HFF-Myc (cell line): Measurements from ENCODE around the gene AP3D1.
"Not testable (repeated sequence)": the region's sequence is repeated elsewhere in the genome, so short reads cannot be mapped to it uniquely, and the experiment has no call there.

Source experiments
- DNase-seq: peaks from one replicate; pipeline ENCODE4 v3.0.0-alpha.2; 2011; ENCODE audit warnings: low read depth; ENCODE audit errors: extremely low read depth
- H3K4me3 ChIP-seq: replicated peaks from 2 replicates; pipeline ENCODE4 v1.5.1; 2011; ENCODE audit warnings: low read depth, mild to moderate bottlenecking, control low read depth, low read length
- CTCF ChIP-seq: IDR thresholded peaks from 2 replicates; pipeline ENCODE4 v1.5.1; 2012; ENCODE audit warnings: mild to moderate bottlenecking, low read depth, low read length, control low read depth; ENCODE audit errors: missing control alignments

Gene AP3D1

GRCh38 chr19:2089001-2089711, 62.2 kb downstream of the AP3D1 start:
- H3K4me3 ChIP-seq: no peak overlapping the region
- TF ChIP-seq CTCF: no peak
- no peak for DNase-seq

- no peak for DNase-seq
- no peak overlapping the region for H3K4me3 ChIP-seq
- no peak for TF ChIP-seq CTCF
Measured at GRCh38 chr19:2087621-2088100, 63.7 kb downstream of the AP3D1 start.

- DNase-seq: not testable (repeated sequence)
Measured at GRCh38 chr19:2086695-2087620, 64.4 kb downstream of the AP3D1 start.

GRCh38 chr19:2084993-2085720, 66.2 kb downstream of the AP3D1 start:
- TF ChIP-seq CTCF: no peak
- no peak for DNase-seq
- H3K4me3 ChIP-seq: no peak overlapping the region

More at GRCh38 chr19:2086695-2087620, 64.4 kb downstream of the AP3D1 start:
- H3K4me3 ChIP-seq: not testable (repeated sequence)

GRCh38 chr19:2083174-2083854, 68.1 kb downstream of the AP3D1 start:
- DNase-seq: no peak
- no peak overlapping the region for H3K4me3 ChIP-seq
- TF ChIP-seq CTCF: no peak

GRCh38 chr19:2081873-2082810, 69.2 kb downstream of the AP3D1 start:
- DNase-seq: no peak
- no peak for TF ChIP-seq CTCF
- no peak overlapping the region for H3K4me3 ChIP-seq
